ENCODE results near the gene CPSF4. TPM values are rescaled to one million over a fixed set of nuclear protein-coding genes. Genes with fewer than 3 reads are reported as not detected.

The CPSF4 gene
- total and polyA plus RNA-seq, 8 donors: 15.2 to 42.5 (median 23.7) TPM

GRCh38 chr7:99392659-99393354, 45.9 kb upstream of the CPSF4 start:
- no peak for TF ChIP-seq CTCF (IDR thresholded peaks at IDR 0.05)
- Histone ChIP-seq H3K9me3 (no peaks in the 10 kb centered on the region), H3K4me1 (peaks cover 0 to 6% (median 4%) of the 10 kb centered on the region in 3 donors), H3K4me3 (peak overlapping the region; percentile 31 to 72 (median 52)), H3K36me3 (peaks cover 0 to 11% (median 5%) of the 10 kb centered on the region in 3 donors), H3K27me3 (no peaks in the 10 kb centered on the region), H3K27ac (peak overlapping the region; percentile 58 to 69 (median 63))
- FAIRE-seq: no peak
- peak; percentile 82 to 93 (median 88) for DNase-seq
- peak; percentile 87 to 93 (median 90) for ATAC-seq
- intact Hi-C loops (cut with DNase I): no loop called here
- 2% methylated on average over 67 to 68 of the region's 68 CpGs for WGBS, 2 donors

- H3K9me3 ChIP-seq: no peaks in the 10 kb centered on the region
- no peaks in the 10 kb centered on the region for H3K27me3 ChIP-seq
- ATAC-seq (peak; percentile 51 to 70 (median 68)), FAIRE-seq (no peak), DNase-seq (peak in 4 of 6 donors; percentile 68 to 86 (median 77))
- intact Hi-C loops (cut with DNase I): no loop called here
- TF ChIP-seq CTCF (IDR thresholded peaks at IDR 0.05): no peak
- peaks cover 0 to 14% (median 5%) of the 10 kb centered on the region in 3 donors for H3K36me3 ChIP-seq
- peak overlapping the region; percentile 31 to 72 (median 52) for H3K4me3 ChIP-seq
- 23 to 27% methylated on average over 30 of the region's 30 CpGs for WGBS, 2 donors
- peak overlapping the region; percentile 58 to 69 (median 63) for H3K27ac ChIP-seq
- peaks cover 0 to 6% (median 4%) of the 10 kb centered on the region in 3 donors for H3K4me1 ChIP-seq
These were observed 45.2 kb upstream of the CPSF4 start for GRCh38 chr7:99393355-99394187.

GRCh38 chr7:99394188-99394502, 44.6 kb upstream of the CPSF4 start:
- H3K9me3 ChIP-seq: no peaks in the 10 kb centered on the region
- ATAC-seq (no peak), FAIRE-seq (no peak), DNase-seq (no peak)
- no peak overlapping the region for H3K27ac ChIP-seq
- H3K4me3 ChIP-seq: no peak overlapping the region
- no peak for TF ChIP-seq CTCF (IDR thresholded peaks at IDR 0.05)
- 89 to 95% methylated on average over 4 of the region's 4 CpGs for WGBS, 2 donors
- peaks cover 0 to 15% (median 5%) of the 10 kb centered on the region in 3 donors for H3K36me3 ChIP-seq
- intact Hi-C loops (cut with DNase I): no loop called here
- H3K27me3 ChIP-seq: no peaks in the 10 kb centered on the region
- peaks cover 0 to 6% (median 4%) of the 10 kb centered on the region in 3 donors for H3K4me1 ChIP-seq

GRCh38 chr7:99395616-99396327, 43.0 kb upstream of the CPSF4 start:
- DNase-seq (no peak), FAIRE-seq (no peak), ATAC-seq (no peak)
- H3K36me3 ChIP-seq: peaks cover 0 to 31% (median 0%) of the 10 kb centered on the region in 3 donors
- H3K4me3 ChIP-seq: no peak overlapping the region
- TF ChIP-seq CTCF (IDR thresholded peaks at IDR 0.05): no peak
- no peak overlapping the region for H3K27ac ChIP-seq
- no peaks in the 10 kb centered on the region for H3K27me3 ChIP-seq
- H3K9me3 ChIP-seq: no peaks in the 10 kb centered on the region
- 51 to 52% methylated on average over 14 of the region's 14 CpGs for WGBS, 2 donors
- intact Hi-C loops (cut with DNase I): no loop called here
- H3K4me1 ChIP-seq: peaks cover 0 to 6% (median 4%) of the 10 kb centered on the region in 3 donors
